ENCODE results near the gene FAS. TPM values are rescaled to one million over a fixed set of nuclear protein-coding genes. Genes with fewer than 3 reads are reported as not detected.

The FAS gene
- total RNA-seq, 4 donors from 2014 or later, result 9.0 to 58.5 (median 53.6) TPM

DNA sequence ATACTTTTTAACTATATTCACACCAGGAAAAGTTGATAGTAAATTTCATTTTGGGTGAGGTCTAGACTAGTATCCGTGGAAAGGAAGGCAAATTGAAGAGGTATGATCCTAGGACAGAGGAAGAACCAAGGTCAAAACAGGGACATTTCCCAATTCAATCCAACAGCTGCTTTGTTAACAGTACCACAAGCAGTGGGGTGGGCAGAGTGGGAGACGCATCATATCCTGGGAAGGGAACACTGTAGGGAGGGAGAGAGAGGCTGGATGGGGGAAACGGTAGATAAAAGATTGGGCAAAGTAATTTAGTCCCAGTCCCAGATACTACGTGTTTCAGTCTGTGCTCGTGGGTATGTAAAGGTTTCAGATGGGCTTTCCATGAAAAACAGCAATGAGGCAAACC, 9.2 kb upstream of the FAS start:
- Histone ChIP-seq H3K36me3 (no peaks in the 10 kb centered on the region), H3K27me3 (no peaks in the 10 kb centered on the region), H3K4me1 (peaks cover 7 to 48% (median 27%) of the 10 kb centered on the region in 4 donors), H3K4me3 (no peak overlapping the region), H3K27ac (peak overlapping the region; percentile 72 to 83 (median 76)), H3K9me3 (no peaks in the 10 kb centered on the region)
- no peak for DNase-seq
- in situ Hi-C loops (cut with MboI; ENCODE audit: low pct_ligation_motif_present in 1 of 4, low pct_unique_long_range_greater_than_20kb in 1 of 4, low sequenced_read_pairs in 3 of 4) (loop anchor here in 1 of 4 donors (10.0 kb wide), 1 partner anchor 47 kb away; no protein-coding TSS in a partner anchor), intact Hi-C loops (cut with DNase I; ENCODE audit: low total_unique reads) (no loop called here)
- TF ChIP-seq EP300 (IDR thresholded peaks at IDR 0.05; ENCODE audit: low read depth) (no peak), POLR2A (IDR thresholded peaks at IDR 0.05) (no peak), POLR2AphosphoS5 (IDR thresholded peaks at IDR 0.05) (no peak)
- TF ChIP-seq, protein P1, sequence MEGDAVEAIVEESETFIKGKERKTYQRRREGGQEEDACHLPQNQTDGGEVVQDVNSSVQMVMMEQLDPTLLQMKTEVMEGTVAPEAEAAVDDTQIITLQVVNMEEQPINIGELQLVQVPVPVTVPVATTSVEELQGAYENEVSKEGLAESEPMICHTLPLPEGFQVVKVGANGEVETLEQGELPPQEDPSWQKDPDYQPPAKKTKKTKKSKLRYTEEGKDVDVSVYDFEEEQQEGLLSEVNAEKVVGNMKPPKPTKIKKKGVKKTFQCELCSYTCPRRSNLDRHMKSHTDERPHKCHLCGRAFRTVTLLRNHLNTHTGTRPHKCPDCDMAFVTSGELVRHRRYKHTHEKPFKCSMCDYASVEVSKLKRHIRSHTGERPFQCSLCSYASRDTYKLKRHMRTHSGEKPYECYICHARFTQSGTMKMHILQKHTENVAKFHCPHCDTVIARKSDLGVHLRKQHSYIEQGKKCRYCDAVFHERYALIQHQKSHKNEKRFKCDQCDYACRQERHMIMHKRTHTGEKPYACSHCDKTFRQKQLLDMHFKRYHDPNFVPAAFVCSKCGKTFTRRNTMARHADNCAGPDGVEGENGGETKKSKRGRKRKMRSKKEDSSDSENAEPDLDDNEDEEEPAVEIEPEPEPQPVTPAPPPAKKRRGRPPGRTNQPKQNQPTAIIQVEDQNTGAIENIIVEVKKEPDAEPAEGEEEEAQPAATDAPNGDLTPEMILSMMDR (IDR thresholded peaks at IDR 0.05), result no peak
- 78 to 86% methylated on average over 4 to 5 of the region's 5 CpGs for WGBS, 2 donors (ENCODE audit: low coverage in 1 of 2)

DNA sequence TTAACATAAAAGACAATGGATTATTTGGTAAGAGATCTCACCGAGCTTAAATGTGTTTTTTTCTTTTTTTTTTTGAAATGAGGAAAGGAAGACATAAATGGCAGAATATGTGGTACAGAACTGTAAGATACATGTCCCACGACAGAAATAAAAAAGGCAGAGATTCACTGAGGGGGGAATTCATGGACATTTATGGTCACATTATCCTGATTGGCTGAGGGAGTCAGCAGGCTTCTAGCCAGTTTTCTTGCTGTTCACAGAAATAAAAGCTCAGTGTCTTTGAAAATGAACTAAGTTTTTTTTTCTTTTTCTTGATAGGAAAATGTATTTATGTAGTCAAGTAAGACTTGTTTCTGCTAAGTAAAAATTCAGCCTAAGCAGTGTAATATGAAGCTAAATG, 8.2 kb upstream of the FAS start:
- H3K4me3 ChIP-seq, result no peak overlapping the region
- DNase-seq, result no peak
- no peaks in the 10 kb centered on the region for H3K36me3 ChIP-seq
- peak overlapping the region; percentile 72 to 83 (median 76) for H3K27ac ChIP-seq
- TF ChIP-seq EP300 (IDR thresholded peaks at IDR 0.05; ENCODE audit: low read depth) (no peak), POLR2AphosphoS5 (IDR thresholded peaks at IDR 0.05) (no peak), POLR2A (IDR thresholded peaks at IDR 0.05) (no peak)
- TF ChIP-seq, protein P1 (IDR thresholded peaks at IDR 0.05), result no peak
- no peaks in the 10 kb centered on the region for H3K27me3 ChIP-seq
- no peaks in the 10 kb centered on the region for H3K9me3 ChIP-seq
- peaks cover 7 to 50% (median 27%) of the 10 kb centered on the region in 4 donors for H3K4me1 ChIP-seq
- in situ Hi-C loops (cut with MboI; ENCODE audit: low pct_ligation_motif_present in 1 of 4, low pct_unique_long_range_greater_than_20kb in 1 of 4, low sequenced_read_pairs in 3 of 4) (loop anchor here in 1 of 4 donors (10.0 kb wide), 1 partner anchor 48 kb away; no protein-coding TSS in a partner anchor), intact Hi-C loops (cut with DNase I; ENCODE audit: low total_unique reads) (no loop called here)
- WGBS, 2 donors (ENCODE audit: low coverage in 1 of 2), result 45 to 74% methylated on average over 2 of the region's 2 CpGs

DNA sequence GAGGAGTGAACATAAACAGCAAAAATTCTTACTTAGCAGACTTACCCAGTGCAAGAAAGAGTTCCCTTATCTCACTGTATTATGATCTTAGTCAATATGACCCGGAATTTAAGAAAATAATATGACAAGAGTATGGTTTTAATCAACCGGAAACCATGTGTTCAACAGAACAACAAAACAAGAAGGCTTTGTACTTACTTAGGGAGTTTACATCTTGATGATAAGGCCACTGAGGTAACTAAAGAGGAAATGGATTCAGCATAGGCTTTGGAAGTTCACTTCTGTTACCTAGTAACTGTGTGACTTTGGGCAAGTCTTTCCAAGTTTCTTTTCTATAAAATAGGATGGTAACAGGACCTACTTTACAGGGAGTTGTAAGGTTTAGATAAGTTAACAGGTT, 7.4 kb upstream of the FAS start:
- whole genome bisulfite sequencing, 2 donors (ENCODE audit: low coverage in 1 of 2), result 39 to 52% methylated on average over 2 of the region's 2 CpGs
- Histone ChIP-seq H3K27me3 (no peaks in the 10 kb centered on the region), H3K27ac (peak overlapping the region; percentile 72 to 83 (median 76)), H3K4me3 (no peak overlapping the region), H3K9me3 (no peaks in the 10 kb centered on the region), H3K36me3 (no peaks in the 10 kb centered on the region), H3K4me1 (peaks cover 7 to 57% (median 27%) of the 10 kb centered on the region in 4 donors)
- in situ Hi-C loops (cut with MboI; ENCODE audit: low pct_ligation_motif_present in 1 of 4, low pct_unique_long_range_greater_than_20kb in 1 of 4, low sequenced_read_pairs in 3 of 4) (loop anchor here in 1 of 4 donors (10.0 kb wide), 1 partner anchor 48 kb away; no protein-coding TSS in a partner anchor), intact Hi-C loops (cut with DNase I; ENCODE audit: low total_unique reads) (no loop called here)
- TF ChIP-seq POLR2AphosphoS5 (IDR thresholded peaks at IDR 0.05), result no peak
- TF ChIP-seq POLR2A (IDR thresholded peaks at IDR 0.05), result no peak
- TF ChIP-seq, protein P1 (IDR thresholded peaks at IDR 0.05), result no peak
- no peak for TF ChIP-seq EP300 (IDR thresholded peaks at IDR 0.05; ENCODE audit: low read depth)
- no peak for DNase-seq

DNA sequence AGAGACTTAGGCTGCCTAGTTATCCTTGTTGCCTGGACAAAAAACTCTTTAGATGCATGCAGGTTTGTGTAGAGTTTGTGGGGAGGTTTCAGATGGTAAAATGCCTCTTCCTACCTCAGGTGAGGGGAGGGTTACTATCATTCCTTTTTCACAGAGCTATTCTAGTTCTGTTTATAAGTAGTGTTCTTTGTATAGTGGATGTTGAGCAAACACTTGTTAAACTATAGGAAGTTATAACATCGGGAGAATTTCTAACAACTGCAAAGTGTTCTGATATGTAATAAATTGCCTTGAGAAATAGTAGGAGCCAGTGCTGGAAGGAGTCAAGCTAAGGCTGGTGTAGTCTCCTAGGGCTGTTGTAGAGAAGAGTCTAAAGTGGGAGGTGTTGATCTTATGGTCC, 6.7 kb upstream of the FAS start:
- intact Hi-C loops (cut with DNase I; ENCODE audit: low total_unique reads), result no loop called here
- TF ChIP-seq, protein P1 (IDR thresholded peaks at IDR 0.05), result no peak
- TF ChIP-seq POLR2A (IDR thresholded peaks at IDR 0.05), result no peak
- TF ChIP-seq EP300 (IDR thresholded peaks at IDR 0.05; ENCODE audit: low read depth), result no peak
- Histone ChIP-seq H3K4me3 (no peak overlapping the region), H3K36me3 (no peaks in the 10 kb centered on the region), H3K4me1 (peaks cover 7 to 57% (median 22%) of the 10 kb centered on the region in 4 donors), H3K27ac (peak overlapping the region; percentile 22 to 83 (median 76)), H3K27me3 (no peaks in the 10 kb centered on the region), H3K9me3 (no peaks in the 10 kb centered on the region)
- DNase-seq, result no peak
- WGBS, 2 donors (ENCODE audit: low coverage in 1 of 2), result 21 to 29% methylated on average over 1 of the region's 1 CpG
- in situ Hi-C loops (cut with MboI; ENCODE audit: low pct_ligation_motif_present in 1 of 4, low pct_unique_long_range_greater_than_20kb in 1 of 4, low sequenced_read_pairs in 3 of 4), result loop anchor here in 1 of 4 donors (10.0 kb wide), 1 partner anchor 49 kb away; no protein-coding TSS in a partner anchor

Data from transverse colon (tissue), 4 donors.